H1 (cell line): Measurements from ENCODE around the gene TFAP2E.

Experiments used
- RAD21 ChIP-seq, 2 experiments: IDR thresholded peaks in 1 of 2; conservative IDR thresholded peaks in 1 of 2; 2 replicates each; pipeline ENCODE4 v1.6.1; 2011; ENCODE audit warnings: low read depth in 2 of 2, low read length in 2 of 2, improper control_type of control experiment in 1 of 2, inconsistent platforms in 1 of 2, mild to moderate bottlenecking in 1 of 2, moderate library complexity in 1 of 2
- TF ChIP-seq, protein P1 (sequence below), 3 experiments: IDR thresholded peaks; 1 replicate in 2 of 3; 2 replicates in 1 of 3; pipeline versions ENCODE4 v1.5.1 to v1.6.1; 2011; ENCODE audit warnings: low read length in 3 of 3, mild to moderate bottlenecking in 3 of 3, inconsistent platforms in 2 of 3, low read depth in 1 of 3, moderate library complexity in 1 of 3; ENCODE audit not compliant: insufficient read depth in 1 of 3; ENCODE audit errors: control extremely low read depth in 1 of 3

DNA sequence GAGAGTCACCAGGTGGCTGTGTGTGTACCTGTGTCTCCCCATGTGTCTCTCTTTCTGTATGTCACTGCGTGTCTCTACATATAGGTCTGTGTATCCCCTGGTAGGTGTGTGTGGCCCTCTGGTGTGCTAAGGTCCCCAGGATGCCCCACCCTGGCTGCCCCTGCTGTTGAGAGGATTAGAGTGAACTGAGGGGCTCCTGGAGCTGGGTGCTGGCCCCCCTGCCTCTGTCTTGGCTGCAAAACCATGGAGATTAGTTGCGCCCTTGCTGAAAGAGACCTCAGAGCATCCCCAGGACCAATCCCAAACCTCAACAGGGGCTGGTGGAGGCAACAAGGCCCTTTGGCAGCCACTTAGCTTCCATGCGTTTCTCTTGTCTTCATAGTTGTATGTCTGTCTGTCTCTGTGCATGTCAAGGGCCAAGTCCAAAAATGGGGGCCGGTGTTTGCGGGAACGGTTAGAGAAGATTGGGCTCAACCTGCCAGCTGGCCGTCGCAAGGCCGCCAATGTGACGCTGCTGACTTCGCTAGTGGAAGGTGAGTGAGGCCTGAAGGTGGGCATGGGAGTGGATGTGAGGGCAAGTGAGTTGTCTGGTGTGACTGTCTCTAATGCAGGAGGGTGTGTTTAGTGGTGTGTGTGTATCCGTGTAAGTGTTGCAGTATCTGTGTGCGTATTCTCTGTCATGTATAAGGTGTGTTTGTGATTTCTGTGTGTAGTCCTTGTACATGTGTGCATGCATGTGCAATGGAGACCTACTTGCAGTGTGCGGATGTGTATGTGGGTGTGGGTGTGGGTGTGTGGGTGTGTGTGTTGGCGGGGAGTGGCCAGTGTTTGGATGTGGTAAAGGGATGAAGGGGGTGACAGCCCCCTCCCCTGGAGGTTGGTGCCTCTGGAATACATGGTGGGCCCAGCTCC is 16.7 kb downstream of the TFAP2E start:
- TF ChIP-seq, protein P1, sequence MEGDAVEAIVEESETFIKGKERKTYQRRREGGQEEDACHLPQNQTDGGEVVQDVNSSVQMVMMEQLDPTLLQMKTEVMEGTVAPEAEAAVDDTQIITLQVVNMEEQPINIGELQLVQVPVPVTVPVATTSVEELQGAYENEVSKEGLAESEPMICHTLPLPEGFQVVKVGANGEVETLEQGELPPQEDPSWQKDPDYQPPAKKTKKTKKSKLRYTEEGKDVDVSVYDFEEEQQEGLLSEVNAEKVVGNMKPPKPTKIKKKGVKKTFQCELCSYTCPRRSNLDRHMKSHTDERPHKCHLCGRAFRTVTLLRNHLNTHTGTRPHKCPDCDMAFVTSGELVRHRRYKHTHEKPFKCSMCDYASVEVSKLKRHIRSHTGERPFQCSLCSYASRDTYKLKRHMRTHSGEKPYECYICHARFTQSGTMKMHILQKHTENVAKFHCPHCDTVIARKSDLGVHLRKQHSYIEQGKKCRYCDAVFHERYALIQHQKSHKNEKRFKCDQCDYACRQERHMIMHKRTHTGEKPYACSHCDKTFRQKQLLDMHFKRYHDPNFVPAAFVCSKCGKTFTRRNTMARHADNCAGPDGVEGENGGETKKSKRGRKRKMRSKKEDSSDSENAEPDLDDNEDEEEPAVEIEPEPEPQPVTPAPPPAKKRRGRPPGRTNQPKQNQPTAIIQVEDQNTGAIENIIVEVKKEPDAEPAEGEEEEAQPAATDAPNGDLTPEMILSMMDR (IDR thresholded peaks at IDR 0.05; ENCODE audit: control extremely low read depth in 1 of 3, insufficient read depth in 1 of 3, low read depth in 1 of 3, low read length in 3 of 3): no peak
- TF ChIP-seq RAD21 (IDR thresholded peaks at IDR 0.05 in 1 of 2, conservative IDR thresholded peaks at IDR 0.05 in 1 of 2; ENCODE audit: low read depth in 2 of 2, low read length in 2 of 2): no peak
